HEK293 (cell line): ENCODE data around the gene SAE1.

ENCODE experiments used
- KLF16 ChIP-seq: fragments of 450-650 bp; formaldehyde crosslinking; IDR thresholded peaks from 2 replicates; pipeline ENCODE4 v1.5.1; 2017; ENCODE audit warnings: missing biosample characterization, missing genetic modification characterization
- TRIM28 ChIP-seq: IDR thresholded peaks from 2 replicates; pipeline ENCODE4 v1.6.1; 2011; ENCODE audit warnings: low read length, control low read depth, borderline replicate concordance
- WT1 ChIP-seq: fragments of 450-650 bp; formaldehyde crosslinking; IDR thresholded peaks from 2 replicates; pipeline ENCODE4 v1.5.1; 2016; ENCODE audit warnings: missing biosample characterization, missing genetic modification characterization
- ZBTB11 ChIP-seq: fragments of 450-650 bp; formaldehyde crosslinking; conservative IDR thresholded peaks from 2 replicates; pipeline ENCODE4 v1.5.1; 2016; ENCODE audit warnings: low read depth, missing biosample characterization, missing genetic modification characterization
- ZBTB17 ChIP-seq: fragments of 450-650 bp; formaldehyde crosslinking; IDR thresholded peaks from 2 replicates; pipeline ENCODE4 v1.5.1; 2016; ENCODE audit warnings: missing biosample characterization, missing genetic modification characterization
- ZEB2 ChIP-seq: fragments of 450-650 bp; formaldehyde crosslinking; IDR thresholded peaks from 2 replicates; pipeline ENCODE4 v1.5.1; 2016; ENCODE audit warnings: missing biosample characterization, missing genetic modification characterization
- ZFHX2 ChIP-seq: fragments of 450-650 bp; formaldehyde crosslinking; conservative IDR thresholded peaks from 2 replicates; pipeline ENCODE4 v1.5.1; 2016; ENCODE audit warnings: missing biosample characterization, missing genetic modification characterization
- ZFP37 ChIP-seq: fragments of 450-650 bp; formaldehyde crosslinking; IDR thresholded peaks from 2 replicates; pipeline ENCODE4 v1.5.1; 2016; ENCODE audit warnings: missing biosample characterization, missing genetic modification characterization
- ZIC2 ChIP-seq: fragments of 450-650 bp; formaldehyde crosslinking; IDR thresholded peaks from 2 replicates; pipeline ENCODE4 v1.5.1; 2016; ENCODE audit warnings: missing biosample characterization, missing genetic modification characterization
- ZNF239 ChIP-seq: fragments of 450-650 bp; formaldehyde crosslinking; IDR thresholded peaks from 2 replicates; pipeline ENCODE4 v1.5.1; 2016; ENCODE audit warnings: missing biosample characterization, missing genetic modification characterization
- ZNF26 ChIP-seq: fragments of 450-650 bp; formaldehyde crosslinking; IDR thresholded peaks from 2 replicates; pipeline ENCODE4 v1.5.1; 2016; ENCODE audit warnings: missing biosample characterization, missing genetic modification characterization
- ZNF280C ChIP-seq: fragments of 450-650 bp; formaldehyde crosslinking; IDR thresholded peaks from 2 replicates; pipeline ENCODE4 v1.5.1; 2016; ENCODE audit warnings: missing biosample characterization, missing genetic modification characterization
- ZNF324 ChIP-seq: fragments of 450-650 bp; formaldehyde crosslinking; IDR thresholded peaks from 2 replicates; pipeline ENCODE4 v1.5.1; 2016; ENCODE audit warnings: missing biosample characterization, missing genetic modification characterization
- ZNF423 ChIP-seq: fragments of 450-650 bp; formaldehyde crosslinking; IDR thresholded peaks from 2 replicates; pipeline ENCODE4 v1.5.1; 2016; ENCODE audit warnings: missing biosample characterization, missing genetic modification characterization
- ZNF473 ChIP-seq: fragments of 450-650 bp; formaldehyde crosslinking; IDR thresholded peaks from 2 replicates; pipeline ENCODE4 v1.5.1; 2017; ENCODE audit warnings: missing biosample characterization, missing genetic modification characterization
- ZNF501 ChIP-seq: fragments of 450-650 bp; formaldehyde crosslinking; IDR thresholded peaks from 2 replicates; pipeline ENCODE4 v1.5.1; 2016; ENCODE audit warnings: missing biosample characterization, missing genetic modification characterization
- ZNF843 ChIP-seq: fragments of 450-650 bp; formaldehyde crosslinking; IDR thresholded peaks from 2 replicates; pipeline ENCODE4 v1.5.1; 2016; ENCODE audit warnings: missing biosample characterization, missing genetic modification characterization
- ZSCAN30 ChIP-seq: fragments of 450-650 bp; IDR thresholded peaks from 2 replicates; pipeline ENCODE4 v1.5.1; 2018; ENCODE audit warnings: missing biosample characterization, mild to moderate bottlenecking, missing genetic modification characterization, moderate library complexity
- TF ChIP-seq, protein P1 (sequence below): fragments of 450-650 bp; formaldehyde crosslinking; IDR thresholded peaks from 2 replicates; pipeline ENCODE4 v1.5.1; 2016; ENCODE audit warnings: missing biosample characterization, missing genetic modification characterization
- TF ChIP-seq, protein P2 (sequence below): fragments of 450-650 bp; formaldehyde crosslinking; IDR thresholded peaks from 2 replicates; pipeline ENCODE4 v1.5.1; 2016; ENCODE audit warnings: missing biosample characterization, missing genetic modification characterization
- TF ChIP-seq, protein P3 (sequence below): fragments of 450-650 bp; formaldehyde crosslinking; IDR thresholded peaks from 2 replicates; pipeline ENCODE4 v1.5.0; 2017; ENCODE audit warnings: missing biosample characterization, missing genetic modification characterization, borderline replicate concordance
- TF ChIP-seq, protein P4 (sequence below): fragments of 450-650 bp; formaldehyde crosslinking; IDR thresholded peaks from 2 replicates; pipeline ENCODE4 v1.5.1; 2016; ENCODE audit warnings: missing biosample characterization, missing genetic modification characterization

SAE1 gene

DNA sequence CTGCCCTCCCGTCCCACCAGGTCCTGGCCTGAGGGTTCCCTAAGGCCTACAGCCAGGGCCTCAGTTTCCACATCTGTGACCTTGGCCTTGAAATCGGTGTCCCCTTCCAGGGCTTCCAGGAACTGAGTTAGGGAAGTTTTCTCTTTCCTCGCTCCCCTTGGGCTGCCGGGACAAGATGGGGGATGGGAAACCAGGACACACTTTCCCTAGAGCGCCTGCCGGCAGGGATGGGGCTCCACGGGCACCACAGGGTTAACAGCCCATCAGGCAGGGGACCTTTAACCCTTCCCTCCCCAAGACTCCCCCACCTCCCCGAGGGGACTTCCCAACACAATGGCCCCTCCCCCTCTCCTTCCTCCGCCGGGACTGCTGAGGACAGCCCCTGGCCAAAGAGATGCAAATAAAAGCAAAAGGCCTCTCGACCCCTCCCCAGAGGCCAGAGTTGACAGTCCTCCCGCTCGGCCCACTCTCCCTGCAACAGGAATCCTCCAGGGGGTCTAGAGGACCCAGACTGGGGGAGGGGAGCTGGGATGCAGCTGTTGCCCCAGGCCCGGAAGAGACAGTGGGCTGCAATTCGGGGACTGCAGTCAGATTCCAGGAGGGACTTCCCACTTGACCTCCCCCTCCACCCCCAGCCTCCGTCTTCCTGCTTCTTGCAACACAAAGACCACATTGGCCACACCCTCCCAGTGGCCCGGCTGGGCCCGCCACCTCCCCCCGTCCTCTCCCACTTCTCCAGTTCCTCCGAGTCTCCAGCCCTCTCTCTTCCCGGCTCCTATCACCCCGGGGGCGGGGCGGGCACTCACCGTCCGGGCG, 96.9 kb downstream of the SAE1 start (continued):
- TF ChIP-seq ZBTB11 (tag by site-specific recombination) (peak; percentile 63), ZNF501 (tag by site-specific recombination) (peak; percentile 61; the same call in 1 of the 2 replicates), TRIM28 (peak; percentile 31; the same call in 1 of the 2 replicates), ZNF239 (tag by site-specific recombination) (0 out of 2 replicates have a peak, but pooled peaks have one; percentile 42), KLF16 (peak; percentile 84; the same call in 1 of the 2 replicates), ZIC2 (tag by site-specific recombination) (peak; percentile 62), ZEB2 (tag by site-specific recombination) (peak; percentile 76; the same call in 1 of the 2 replicates), ZNF843 (tag by site-specific recombination) (peak; percentile 59; the same call in 1 of the 2 replicates), ZFP37 (tag by site-specific recombination) (peak; percentile 60; the same call in 1 of the 2 replicates), ZFHX2 (tag by site-specific recombination) (peak; percentile 96), ZNF324 (tag by site-specific recombination) (peak; percentile 35; the same call in 1 of the 2 replicates), ZNF473 (tag by site-specific recombination) (no peak), WT1 (tag by site-specific recombination) (peak; percentile 54), ZBTB17 (peak; percentile 69), ZNF423 (tag by site-specific recombination) (peak; percentile 62), ZNF280C (tag by site-specific recombination) (no peak), ZNF26 (tag by site-specific recombination) (no peak), ZSCAN30 (tag by site-specific recombination) (peak; percentile 53; the same call in 1 of the 2 replicates)
- TF ChIP-seq, protein P1, sequence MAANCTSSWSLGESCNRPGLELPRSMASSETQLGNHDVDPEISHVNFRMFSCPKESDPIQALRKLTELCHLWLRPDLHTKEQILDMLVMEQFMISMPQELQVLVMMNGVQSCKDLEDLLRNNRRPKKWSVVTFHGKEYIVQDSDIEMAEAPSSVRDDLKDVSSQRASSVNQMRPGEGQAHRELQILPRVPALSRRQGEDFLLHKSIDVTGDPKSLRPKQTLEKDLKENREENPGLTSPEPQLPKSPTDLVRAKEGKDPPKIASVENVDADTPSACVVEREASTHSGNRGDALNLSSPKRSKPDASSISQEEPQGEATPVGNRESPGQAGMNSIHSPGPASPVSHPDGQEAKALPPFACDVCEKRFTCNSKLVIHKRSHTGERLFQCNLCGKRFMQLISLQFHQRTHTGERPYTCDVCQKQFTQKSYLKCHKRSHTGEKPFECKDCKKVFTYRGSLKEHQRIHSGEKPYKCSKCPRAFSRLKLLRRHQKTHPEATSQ (tag by site-specific recombination), result peak; percentile 30; the same call in 1 of the 2 replicates
- TF ChIP-seq, protein P2, sequence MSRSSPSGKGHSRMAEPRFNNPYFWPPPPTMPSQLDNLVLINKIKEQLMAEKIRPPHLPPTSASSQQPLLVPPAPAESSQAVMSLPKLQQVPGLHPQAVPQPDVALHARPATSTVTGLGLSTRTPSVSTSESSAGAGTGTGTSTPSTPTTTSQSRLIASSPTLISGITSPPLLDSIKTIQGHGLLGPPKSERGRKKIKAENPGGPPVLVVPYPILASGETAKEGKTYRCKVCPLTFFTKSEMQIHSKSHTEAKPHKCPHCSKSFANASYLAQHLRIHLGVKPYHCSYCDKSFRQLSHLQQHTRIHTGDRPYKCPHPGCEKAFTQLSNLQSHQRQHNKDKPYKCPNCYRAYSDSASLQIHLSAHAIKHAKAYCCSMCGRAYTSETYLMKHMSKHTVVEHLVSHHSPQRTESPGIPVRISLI (tag by site-specific recombination), result no peak
- TF ChIP-seq, protein P3, sequence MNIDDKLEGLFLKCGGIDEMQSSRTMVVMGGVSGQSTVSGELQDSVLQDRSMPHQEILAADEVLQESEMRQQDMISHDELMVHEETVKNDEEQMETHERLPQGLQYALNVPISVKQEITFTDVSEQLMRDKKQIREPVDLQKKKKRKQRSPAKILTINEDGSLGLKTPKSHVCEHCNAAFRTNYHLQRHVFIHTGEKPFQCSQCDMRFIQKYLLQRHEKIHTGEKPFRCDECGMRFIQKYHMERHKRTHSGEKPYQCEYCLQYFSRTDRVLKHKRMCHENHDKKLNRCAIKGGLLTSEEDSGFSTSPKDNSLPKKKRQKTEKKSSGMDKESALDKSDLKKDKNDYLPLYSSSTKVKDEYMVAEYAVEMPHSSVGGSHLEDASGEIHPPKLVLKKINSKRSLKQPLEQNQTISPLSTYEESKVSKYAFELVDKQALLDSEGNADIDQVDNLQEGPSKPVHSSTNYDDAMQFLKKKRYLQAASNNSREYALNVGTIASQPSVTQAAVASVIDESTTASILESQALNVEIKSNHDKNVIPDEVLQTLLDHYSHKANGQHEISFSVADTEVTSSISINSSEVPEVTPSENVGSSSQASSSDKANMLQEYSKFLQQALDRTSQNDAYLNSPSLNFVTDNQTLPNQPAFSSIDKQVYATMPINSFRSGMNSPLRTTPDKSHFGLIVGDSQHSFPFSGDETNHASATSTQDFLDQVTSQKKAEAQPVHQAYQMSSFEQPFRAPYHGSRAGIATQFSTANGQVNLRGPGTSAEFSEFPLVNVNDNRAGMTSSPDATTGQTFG (tag by site-specific recombination), result no peak
- TF ChIP-seq, protein P4, sequence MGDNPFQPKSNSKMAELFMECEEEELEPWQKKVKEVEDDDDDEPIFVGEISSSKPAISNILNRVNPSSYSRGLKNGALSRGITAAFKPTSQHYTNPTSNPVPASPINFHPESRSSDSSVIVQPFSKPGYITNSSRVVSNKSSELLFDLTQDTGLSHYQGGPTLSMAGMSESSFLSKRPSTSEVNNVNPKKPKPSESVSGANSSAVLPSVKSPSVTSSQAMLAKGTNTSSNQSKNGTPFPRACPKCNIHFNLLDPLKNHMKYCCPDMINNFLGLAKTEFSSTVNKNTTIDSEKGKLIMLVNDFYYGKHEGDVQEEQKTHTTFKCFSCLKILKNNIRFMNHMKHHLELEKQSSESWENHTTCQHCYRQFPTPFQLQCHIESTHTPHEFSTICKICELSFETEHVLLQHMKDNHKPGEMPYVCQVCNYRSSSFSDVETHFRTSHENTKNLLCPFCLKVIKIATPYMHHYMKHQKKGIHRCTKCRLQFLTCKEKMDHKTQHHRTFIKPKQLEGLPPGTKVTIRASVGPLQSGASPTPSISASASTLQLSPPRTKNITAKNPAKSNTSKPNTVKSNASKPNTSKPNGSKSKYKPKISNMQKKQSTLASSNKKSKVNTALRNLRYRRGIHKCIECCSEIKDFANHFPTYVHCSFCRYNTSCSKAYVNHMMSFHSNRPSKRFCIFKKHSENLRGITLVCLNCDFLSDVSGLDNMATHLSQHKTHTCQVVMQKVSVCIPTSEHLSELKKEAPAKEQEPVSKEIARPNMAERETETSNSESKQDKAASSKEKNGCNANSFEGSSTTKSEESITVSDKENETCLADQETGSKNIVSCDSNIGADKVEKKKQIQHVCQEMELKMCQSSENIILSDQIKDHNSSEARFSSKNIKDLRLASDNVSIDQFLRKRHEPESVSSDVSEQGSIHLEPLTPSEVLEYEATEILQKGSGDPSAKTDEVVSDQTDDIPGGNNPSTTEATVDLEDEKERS, result 0 out of 2 replicates have a peak, but pooled peaks have one; percentile 6
